K562 (cell line): ENCODE results near the gene CACNA2D2. TPM values are rescaled to one million over a fixed set of nuclear protein-coding genes. Genes with fewer than 3 reads are reported as not detected.

ENCODE experiments used
- ATAC-seq: fragments of 200-7000 bp; cut with Tn5 transposase; 3 replicates; pipeline ENCODE4 v1.9.1; 2020; ENCODE audit warnings: moderate library complexity
- BruUV-seq: library from RNA; stranded (reverse); fragments of 400-500 nt; replicated peaks from 2 replicates; lab custom pipeline; 2021; lab: Mats Ljungman, UMichigan
- CTCF ChIA-PET: fragments of 300-600 bp; formaldehyde crosslinking; extraction: SDS; loops from one replicate; lab custom pipeline; 2021; ENCODE audit warnings: low intra/inter-chr PET ratio; lab: Yijun Ruan, JAX
- POLR2A ChIA-PET: fragments of 300-600, 350-650 bp; sonication (Branson Sonifier 250); formaldehyde crosslinking; extraction: SDS; loops from one replicate; lab custom pipeline; 2021; ENCODE audit warnings: antibody characterized with exemption, inconsistent platforms; lab: Yijun Ruan, JAX
- DNase-seq, 4 experiments: peaks; one replicate each; pipeline versions ENCODE4 v3.0.0 to v3.0.0-alpha.2; 2011 to 2018; ENCODE audit warnings: low spot score in 3 of 4, mixed read lengths in 3 of 4; ENCODE audit errors: extremely low read depth in 1 of 4
- FAIRE-seq: peaks from 2 replicates; lab custom pipeline; 2011; peaks lifted over from hg19 to GRCh38; lab: Jason Lieb, UNC
- H2AFZ ChIP-seq: 2 replicates; pipeline ENCODE4 v1.6.0; 2011; ENCODE audit warnings: low read depth, low read length, control low read depth, inconsistent platforms
- H3K27ac ChIP-seq: fragments of 200-600 bp; 3 replicates; pipeline ENCODE4 v1.8.0; 2011; ENCODE audit warnings: low read depth, mild to moderate bottlenecking, control low read depth, inconsistent platforms, low read length, moderate library complexity, mixed read lengths; ENCODE audit errors: extremely low read depth
- H3K27me3 ChIP-seq, 2 experiments: fragments of 300-600 bp in 1 of 2; 2 replicates in 1 of 2; 3 replicates in 1 of 2; pipeline versions ENCODE4 v1.6.0 to v1.8.0; 2011; ENCODE audit warnings: inconsistent platforms in 2 of 2, low read length in 2 of 2, mild to moderate bottlenecking in 1 of 2, mixed read lengths in 1 of 2, moderate library complexity in 1 of 2; ENCODE audit not compliant: control insufficient read depth in 2 of 2, insufficient read depth in 2 of 2
- H3K36me3 ChIP-seq: fragments of 300-600 bp; 3 replicates; pipeline ENCODE4 v1.8.0; 2011; ENCODE audit warnings: mild to moderate bottlenecking, low read length, inconsistent platforms; ENCODE audit not compliant: control insufficient read depth, insufficient read depth
- H3K4me1 ChIP-seq, 2 experiments: fragments of 200-600 bp in 1 of 2; replicated peaks in 1 of 2; 2 replicates in 1 of 2; 3 replicates in 1 of 2; pipeline versions ENCODE4 v1.5.1 to v1.8.0; 2011; ENCODE audit warnings: inconsistent platforms in 2 of 2, low read length in 2 of 2, mild to moderate bottlenecking in 1 of 2, mixed read lengths in 1 of 2, moderate library complexity in 1 of 2; ENCODE audit not compliant: control insufficient read depth in 2 of 2, insufficient read depth in 2 of 2
- H3K4me2 ChIP-seq: 2 replicates; pipeline ENCODE4 v1.6.1; 2011; ENCODE audit warnings: low read length, control low read depth, inconsistent platforms, mixed read lengths; ENCODE audit not compliant: insufficient read depth
- H3K4me3 ChIP-seq: fragments of 200-600 bp; sonication (generic), shearing (Covaris generic); 2 replicates; pipeline ENCODE4 v1.5.1; 2016; ENCODE audit warnings: control low read depth, inconsistent platforms
- H3K79me2 ChIP-seq: fragments of 200-600 bp; 3 replicates; pipeline ENCODE4 v1.8.0; 2011; ENCODE audit warnings: low read length, inconsistent platforms; ENCODE audit not compliant: control insufficient read depth, insufficient read depth
- H3K9ac ChIP-seq, 2 experiments: 2 replicates each; pipeline versions ENCODE4 v1.6.0 to v1.6.1; 2011; ENCODE audit warnings: low read depth in 2 of 2, low read length in 2 of 2, control low read depth in 1 of 2, inconsistent platforms in 1 of 2, mild to moderate bottlenecking in 1 of 2, mixed read lengths in 1 of 2; ENCODE audit not compliant: insufficient read depth in 1 of 2
- H3K9me1 ChIP-seq: one replicate; pipeline ENCODE4 v1.6.0; 2011; ENCODE audit warnings: inconsistent platforms, mild to moderate bottlenecking, low read length, moderate library complexity; ENCODE audit not compliant: control insufficient read depth, insufficient read depth
- H3K9me3 ChIP-seq: replicated peaks from 2 replicates; pipeline ENCODE4 v1.5.1; 2011; ENCODE audit warnings: low read depth, low read length, inconsistent platforms; ENCODE audit not compliant: control insufficient read depth, insufficient read depth
- H4K20me1 ChIP-seq: replicated peaks from 2 replicates; pipeline ENCODE4 v1.6.1; 2011; ENCODE audit warnings: low read length, inconsistent platforms, mixed read lengths; ENCODE audit not compliant: control insufficient read depth, insufficient read depth
- AFF4 ChIP-seq: sonication (generic); formaldehyde crosslinking; IDR thresholded peaks from 2 replicates; pipeline ENCODE4 v1.8.0; 2023; ENCODE audit warnings: mild to moderate bottlenecking, missing genetic modification reagents
- ARID1B ChIP-seq: fragments of 450-650 bp; IDR thresholded peaks from 2 replicates; pipeline ENCODE4 v1.6.1; 2016; ENCODE audit warnings: antibody characterized with exemption, mild to moderate bottlenecking, inconsistent platforms
- ARID4B ChIP-seq: sonication (generic); formaldehyde crosslinking; IDR thresholded peaks from 2 replicates; pipeline ENCODE4 v1.8.0; 2022; ENCODE audit warnings: mild to moderate bottlenecking, missing genetic modification reagents
- ATF6 ChIP-seq: sonication (generic); formaldehyde crosslinking; IDR thresholded peaks from 2 replicates; pipeline ENCODE4 v1.4.0; 2020; ENCODE audit warnings: mild to moderate bottlenecking, missing genetic modification reagents
- HMBOX1 ChIP-seq: sonication (generic); IDR thresholded peaks from 2 replicates; pipeline ENCODE4 v1.6.1; 2016
- XRCC3 ChIP-seq: fragments of 450-650 bp; IDR thresholded peaks from 2 replicates; pipeline ENCODE4 v1.6.1; 2017; ENCODE audit warnings: mild to moderate bottlenecking, moderate library complexity
- ZNF586 ChIP-seq: fragments of 450-650 bp; formaldehyde crosslinking; conservative IDR thresholded peaks from 2 replicates; pipeline ENCODE4 v1.4.0; 2020; ENCODE audit warnings: mild to moderate bottlenecking, moderate library complexity
- ZSCAN32 ChIP-seq: fragments of 450-650 bp; formaldehyde crosslinking; IDR thresholded peaks from 2 replicates; pipeline ENCODE4 v1.4.0; 2020; ENCODE audit warnings: mild to moderate bottlenecking, moderate library complexity
- WGBS: fragments of 100-300 bp; shearing (Covaris generic); methylation state at CpG from one replicate; pipeline ENCODE4 v1.1.6; 2016; ENCODE audit warnings: low coverage, mixed read lengths; ENCODE audit not compliant: insufficient coverage; ENCODE audit errors: missing lambda C conversion rate; 5-methylcytosine and 5-hydroxymethylcytosine counted together
- in situ Hi-C: fragments of 300-500 bp; cut with MboI; formaldehyde crosslinking; loops from 4 replicates; pipeline ENCODE4 v1.15.0; 2018; ENCODE audit warnings: inconsistent platforms, mixed read lengths
- intact Hi-C: fragments of 100-400 bp; cut with micrococcal nuclease; formaldehyde crosslinking; loops from 2 replicates; pipeline ENCODE4 v1.14.2; 2022
- polyA plus RNA-seq, 8 experiments: library from polyadenylated mRNA; depleted of rRNA in 4 of 8; stranded (reverse) in 5 of 8; unstranded in 3 of 8; fragments of >200 nt; fragmentation: Nextera tagmentation in 2 of 8; fragmentation: Illumina TruSeq in 1 of 8; extraction: Ambion mirVana in 2 of 8; extraction: Trizol in 1 of 8; gene quantifications; 2 replicates each; pipeline versions ENCODE4 v1.2.1 to v1.2.3, GENCODE V29; 2011 to 2014; ENCODE audit warnings: inconsistent platforms in 1 of 8, missing spikeins in 1 of 8
- total RNA-seq, 7 experiments: library from RNA; depleted of rRNA in 6 of 7; stranded (reverse); fragments of >200 nt in 6 of 7; fragmentation: Illumina TruSeq in 2 of 7; extraction: Trizol in 2 of 7; gene quantifications; 2 replicates each; pipeline versions ENCODE4 v1.2.1 to v1.2.3, GENCODE V29; 2011 to 2021; ENCODE audit warnings: low replicate concordance in 1 of 7

Gene CACNA2D2
- total and polyA plus RNA-seq, 9 of the 15 experiments (the other 6 are each of a cell fraction or from before 2014, with no cell fraction given) = 0.11 to 0.58 (median 0.36) TPM; not detected in 2

- no peaks in the 10 kb centered on the region for H3K27me3 ChIP-seq
- H3K4me2 ChIP-seq = peak within 1 kb of the TSS; percentile 86
- peak; percentile 91 for ATAC-seq
- H3K4me1 ChIP-seq = peaks cover 12 to 25% of the 10 kb centered on the region in 2 experiments; a peak in 4 of 5 replicates
- in situ Hi-C loops = no loop called here
- H3K79me2 ChIP-seq = peaks cover 24% of the 10 kb centered on the region
- H3K9me3 ChIP-seq = no peaks in the 10 kb centered on the region
- WGBS = 2% methylated on average over 41 of the region's 55 CpGs
- intact Hi-C loops = loop anchor here (2.0 kb wide), 1 partner anchor 29 kb away; the partner anchor contains the start of genes HYAL3 and NAA80
- peak; percentile 97 for FAIRE-seq
- ChIA-PET CTCF (no interaction called here), POLR2A (interaction anchor here (0.6 to 2.1 kb wide), 15 partner anchors 9 to 56 kb away, joined by 3 to 31 read pairs (median 4); partner anchors contain the start of genes HYAL1, HYAL3, NAA80 and RASSF1)
- peaks cover 6% of the 10 kb centered on the region; the same call in 1 of the 2 replicates for H4K20me1 ChIP-seq
- H3K27ac ChIP-seq = peak within 1 kb of the TSS; percentile 54
- H3K9ac ChIP-seq = peak within 1 kb of the TSS; percentile 78 to 98
- no TSS peak for BruUV-seq
- peaks cover 63% of the 10 kb centered on the region; the same call in 2 of the 3 replicates for H3K36me3 ChIP-seq
- no peaks in the 10 kb centered on the region for H3K9me1 ChIP-seq
- peak; percentile 88 to 97 (median 92) for DNase-seq
- H3K4me3 ChIP-seq = peak within 1 kb of the TSS; percentile 84
- peak within 1 kb of the TSS; percentile 87 for H2AFZ ChIP-seq
- TF ChIP-seq XRCC3 (no peak), AFF4 (0 out of 2 replicates have a peak, but pooled peaks have one; percentile 72), HMBOX1 (no peak), ARID1B (no peak), ZNF586 (no peak), ATF6 (CRISPR knock-in tag) (0 out of 2 replicates have a peak, but pooled peaks have one; percentile 16), ARID4B (CRISPR knock-in tag) (peak; percentile 56; the same call in 1 of the 2 replicates), ZSCAN32 (CRISPR knock-in tag) (no peak)
Observed at GRCh38 chr3:50327943-50328691, 175.3 kb downstream of the CACNA2D2 start, which contains the start of gene TUSC2. TSS of gene TUSC2 (minus strand) at chr3:50328223. CDS start at chr3:50328099, 124 bp downstream.
